Testis (tissue), 2 donors: ENCODE measurements around the gene ST3GAL2.

Experiments
- CTCF ChIP-seq, 3 experiments: fragments of 450-650 bp in 2 of 3; fragments of 200-600 bp in 1 of 3; sonication (generic) in 1 of 3; IDR thresholded peaks; one replicate each; pipeline ENCODE4 v1.5.1; 2016 to 2019; ENCODE audit warnings: antibody characterized with exemption in 3 of 3, mild to moderate bottlenecking in 2 of 3, moderate library complexity in 1 of 3
- POLR2A ChIP-seq: fragments of 450-650 bp; IDR thresholded peaks from one replicate; pipeline ENCODE4 v1.6.1; 2017; ENCODE audit warnings: antibody characterized with exemption, mild to moderate bottlenecking, moderate library complexity

- no peak for TF ChIP-seq CTCF (IDR thresholded peaks at IDR 0.05)
- no peak for TF ChIP-seq POLR2A
These were observed 3.4 kb upstream of the ST3GAL2 start for GRCh38 chr16:70442344-70442743.
